Kidney (tissue), 14 donors: Measurements from ENCODE around the gene SH3PXD2A. TPM values are rescaled to one million over a fixed set of nuclear protein-coding genes. Genes with fewer than 3 reads are reported as not detected.

ENCODE experiments used
- DNase-seq, 5 donors: peaks; one replicate each; pipeline ENCODE4 v3.0.0-alpha.2; 2013 to 2020
- FAIRE-seq: peaks from 2 replicates; lab custom pipeline; 2012; peaks lifted over from hg19 to GRCh38; lab: Jason Lieb, UNC
- H3K27ac ChIP-seq, 2 donors: one replicate each; pipeline ENCODE4 v1.7.0; 2013; ENCODE audit warnings: low read depth in 2 of 2, low read length in 2 of 2, inconsistent platforms in 1 of 2
- H3K27me3 ChIP-seq: one replicate; pipeline ENCODE4 v1.7.1; 2013; ENCODE audit warnings: low read length, inconsistent platforms; ENCODE audit not compliant: control insufficient read depth, insufficient read depth
- H3K36me3 ChIP-seq, 3 donors: one replicate each; pipeline versions ENCODE4 v1.7.0 to v1.7.1; 2013; ENCODE audit warnings: low read length in 3 of 3, control low read depth in 1 of 3, inconsistent platforms in 1 of 3; ENCODE audit not compliant: insufficient read depth in 3 of 3, control insufficient read depth in 2 of 3
- H3K4me1 ChIP-seq, 3 donors: one replicate each; pipeline versions ENCODE4 v1.7.0 to v1.7.1; 2013; ENCODE audit warnings: low read length in 3 of 3, inconsistent platforms in 1 of 3, low read depth in 1 of 3; ENCODE audit not compliant: control insufficient read depth in 2 of 3, insufficient read depth in 2 of 3
- H3K4me3 ChIP-seq, 3 donors: one replicate each; pipeline versions ENCODE4 v1.7.0 to v1.8.1; 2013; ENCODE audit warnings: low read length in 3 of 3, control low read depth in 1 of 3, inconsistent platforms in 1 of 3
- H3K9ac ChIP-seq, 3 donors: one replicate each; pipeline versions ENCODE4 v1.7.0 to v1.7.1; 2013; ENCODE audit warnings: low read length in 3 of 3, control low read depth in 1 of 3, inconsistent platforms in 1 of 3
- H3K9me3 ChIP-seq, 3 donors: one replicate each; pipeline versions ENCODE4 v1.7.0 to v1.7.1; 2013; ENCODE audit warnings: low read length in 3 of 3, control low read depth in 1 of 3, inconsistent platforms in 1 of 3; ENCODE audit not compliant: control insufficient read depth in 2 of 3, insufficient read depth in 1 of 3
- CTCF ChIP-seq: IDR thresholded peaks from 3 replicates; pipeline ENCODE4 v1.5.1; 2012; ENCODE audit warnings: mild to moderate bottlenecking, moderate library complexity, borderline replicate concordance; ENCODE audit not compliant: insufficient read depth; ENCODE audit errors: extremely low read depth
- intact Hi-C: fragments of 100-400 bp; cut with DNase I; formaldehyde crosslinking; loops from one replicate; pipeline ENCODE4 v1.11.1; 2022
- polyA plus RNA-seq: library from polyadenylated mRNA; stranded (reverse); fragments of 350-450 nt; fragmentation: Illumina TruSeq; extraction: RNeasy Lipid Tissue Mini Kit (QIAGEN cat#74804); gene quantifications from one replicate; pipeline ENCODE4 v1.2.3, GENCODE V29; 2014; ENCODE audit warnings: low read depth, low replicate concordance; ENCODE audit not compliant: insufficient read depth
- total RNA-seq: library from RNA; stranded (reverse); fragmentation: NEBNext Ultra II Directional; extraction: Animal tissue kit (Norgen Biotek cat#: 25700); gene quantifications from one replicate; pipeline ENCODE4 v1.2.1, GENCODE V29; 2021
- donor health status: control.
- donor health status: control.
- donor health status: control.
- donor health status: control.
- donor health status: control.
- donor health status: DM: yes; HTN: yes; CAD: no.
- donor health status: Normal renal cell carcinoma (clear cell type).

The SH3PXD2A gene
- total and polyA plus RNA-seq, 2 donors from 2014 or later, result 2.4 to 20.1 TPM

- intact Hi-C loops, result loop anchor here (5.0 kb wide), 1 partner anchor 85 kb away; no protein-coding TSS in a partner anchor
- H3K27me3 ChIP-seq, result no peaks in the 10 kb centered on the region
- DNase-seq, result no peak
These were observed 253.1 kb downstream of the SH3PXD2A start for GRCh38 chr10:103602028-103602851.

GRCh38 chr10:103600956-103601569 lies 254.3 kb downstream of the SH3PXD2A start:
- Histone ChIP-seq H3K9me3 (no peaks in the 10 kb centered on the region), H3K4me1 (no peaks in the 10 kb centered on the region), H3K27me3 (no peaks in the 10 kb centered on the region), H3K9ac (no peak overlapping the region), H3K36me3 (peaks cover 0 to 7% (median 5%) of the 10 kb centered on the region in 3 donors), H3K4me3 (no peak overlapping the region), H3K27ac (no peak overlapping the region)
- no peak for DNase-seq
- no peak for TF ChIP-seq CTCF
- no peak for FAIRE-seq
- intact Hi-C loops, result loop anchor here (5.0 kb wide), 1 partner anchor 86 kb away; no protein-coding TSS in a partner anchor

More at GRCh38 chr10:103602028-103602851, 253.1 kb downstream of the SH3PXD2A start:
- Histone ChIP-seq H3K9me3 (no peaks in the 10 kb centered on the region), H3K4me3 (no peak overlapping the region), H3K9ac (no peak overlapping the region), H3K27ac (no peak overlapping the region), H3K36me3 (peaks cover 0 to 7% (median 5%) of the 10 kb centered on the region in 3 donors), H3K4me1 (no peaks in the 10 kb centered on the region)
- no peak for FAIRE-seq
- no peak for TF ChIP-seq CTCF

GRCh38 chr10:103600325-103600724 lies 255.1 kb downstream of the SH3PXD2A start:
- intact Hi-C loops, result loop anchor here (5.0 kb wide), 1 partner anchor 87 kb away; no protein-coding TSS in a partner anchor
- no peak for TF ChIP-seq CTCF
- H3K9ac ChIP-seq, result no peak overlapping the region
- H3K4me3 ChIP-seq, result no peak overlapping the region
- FAIRE-seq (no peak), DNase-seq (no peak)
- H3K36me3 ChIP-seq, result peaks cover 0 to 7% (median 5%) of the 10 kb centered on the region in 3 donors
- no peaks in the 10 kb centered on the region for H3K9me3 ChIP-seq
- H3K27ac ChIP-seq, result no peak overlapping the region
- H3K4me1 ChIP-seq, result no peaks in the 10 kb centered on the region
- H3K27me3 ChIP-seq, result no peaks in the 10 kb centered on the region
